ENCODE data around the gene LYRM1.

The LYRM1 gene

GRCh38 chr16:20902426-20902825 lies 1.9 kb downstream of the LYRM1 start:
- DNase-seq = no peak

GRCh38 chr16:20903116-20903898 lies 2.7 kb downstream of the LYRM1 start:
- DNase-seq = no peak

GRCh38 chr16:20903899-20904506 lies 3.4 kb downstream of the LYRM1 start:
- no peak for DNase-seq

GRCh38 chr16:20904507-20905081 lies 4.0 kb downstream of the LYRM1 start:
- peak; percentile 86 for DNase-seq

- DNase-seq = no peak
Measured at GRCh38 chr16:20905576-20905975, 5.0 kb downstream of the LYRM1 start.

GRCh38 chr16:20906341-20907255 lies 6.0 kb downstream of the LYRM1 start:
- peak; percentile 95 for DNase-seq

GRCh38 chr16:20910781-20911321 lies 10.3 kb downstream of the LYRM1 start:
- peak; percentile 90 for DNase-seq

GRCh38 chr16:20911361-20911760 lies 10.8 kb downstream of the LYRM1 start:
- DNase-seq = peak; percentile 45

GRCh38 chr16:20916289-20916688 lies 15.7 kb downstream of the LYRM1 start:
- DNase-seq = no peak

- no peak for DNase-seq
Measured at GRCh38 chr16:20916942-20917341, 16.4 kb downstream of the LYRM1 start.

GRCh38 chr16:20918486-20919239 lies 18.1 kb downstream of the LYRM1 start:
- DNase-seq = no peak

- no peak for DNase-seq
Measured at GRCh38 chr16:20920091-20920490, 19.5 kb downstream of the LYRM1 start.

GRCh38 chr16:20920799-20921198 lies 20.2 kb downstream of the LYRM1 start:
- no peak for DNase-seq

- DNase-seq = no peak
Measured at GRCh38 chr16:20923876-20924275, 23.3 kb downstream of the LYRM1 start.

- DNase-seq = no peak
Measured at GRCh38 chr16:20925751-20926150, 25.2 kb downstream of the LYRM1 start.

GRCh38 chr16:20928774-20929411 lies 28.3 kb downstream of the LYRM1 start:
- no peak for DNase-seq

GRCh38 chr16:20929676-20930364 lies 29.2 kb downstream of the LYRM1 start:
- peak; percentile 29 for DNase-seq

- DNase-seq = no peak
Measured at GRCh38 chr16:20930365-20930690, 29.8 kb downstream of the LYRM1 start.

GRCh38 chr16:20931066-20931600 lies 30.6 kb downstream of the LYRM1 start:
- DNase-seq = peak; percentile 2

- DNase-seq = no peak
Measured at GRCh38 chr16:20933589-20933988, 33.0 kb downstream of the LYRM1 start.

Data from fibroblast of skin of back (primary cell).